SH-SY5Y (cell line): ENCODE data around the gene RNF145.

ENCODE experiments used
- GATA2 ChIP-seq: IDR thresholded peaks from 2 replicates; pipeline ENCODE4 v1.6.1; 2011; ENCODE audit warnings: mild to moderate bottlenecking, low read depth, low read length
- GATA3 ChIP-seq: IDR thresholded peaks from 2 replicates; pipeline ENCODE4 v1.6.1; 2011; ENCODE audit warnings: low read depth, mild to moderate bottlenecking, low read length, moderate library complexity

- TF ChIP-seq GATA2 (no peak), GATA3 (no peak)
These were observed 85.7 kb downstream of the RNF145 start for GRCh38 chr5:159123700-159124099.
